Body of pancreas (tissue), 4 donors: ENCODE data around the gene CCDC195.

ENCODE experiments used
- POLR2A ChIP-seq, 3 donors: fragments of 450-650 bp; IDR thresholded peaks; one replicate each; pipeline ENCODE4 v1.6.1; 2016; ENCODE audit warnings: antibody characterized with exemption in 3 of 3, mild to moderate bottlenecking in 2 of 3
- TF ChIP-seq, protein P1 (sequence below), 7 experiments: fragments of 450-650 bp in 4 of 7; fragments of 200-600 bp in 3 of 7; sonication (generic) in 3 of 7; IDR thresholded peaks; one replicate each; pipeline ENCODE4 v1.5.1; 2016 to 2019; ENCODE audit warnings: antibody characterized with exemption in 7 of 7

DNA sequence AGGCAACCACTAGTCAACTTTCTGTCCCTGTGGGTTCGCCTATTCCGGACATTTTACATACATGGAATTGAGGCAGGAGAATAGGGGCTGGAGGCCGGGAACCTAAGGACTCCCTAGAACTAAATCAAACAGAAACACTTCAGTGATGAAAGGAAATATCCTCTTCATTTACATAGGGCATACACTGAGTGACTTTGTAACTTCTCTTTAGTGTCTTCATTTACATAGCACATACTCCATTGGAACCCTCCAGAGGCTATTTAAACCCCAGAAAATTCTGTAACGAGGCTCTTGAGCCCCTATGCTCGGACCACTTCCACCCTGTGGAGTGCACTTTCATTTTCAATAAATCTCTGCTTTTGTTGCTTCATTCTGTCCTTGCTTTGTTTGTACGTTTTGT, 56.5 kb downstream of the CCDC195 start:
- TF ChIP-seq, protein P1, sequence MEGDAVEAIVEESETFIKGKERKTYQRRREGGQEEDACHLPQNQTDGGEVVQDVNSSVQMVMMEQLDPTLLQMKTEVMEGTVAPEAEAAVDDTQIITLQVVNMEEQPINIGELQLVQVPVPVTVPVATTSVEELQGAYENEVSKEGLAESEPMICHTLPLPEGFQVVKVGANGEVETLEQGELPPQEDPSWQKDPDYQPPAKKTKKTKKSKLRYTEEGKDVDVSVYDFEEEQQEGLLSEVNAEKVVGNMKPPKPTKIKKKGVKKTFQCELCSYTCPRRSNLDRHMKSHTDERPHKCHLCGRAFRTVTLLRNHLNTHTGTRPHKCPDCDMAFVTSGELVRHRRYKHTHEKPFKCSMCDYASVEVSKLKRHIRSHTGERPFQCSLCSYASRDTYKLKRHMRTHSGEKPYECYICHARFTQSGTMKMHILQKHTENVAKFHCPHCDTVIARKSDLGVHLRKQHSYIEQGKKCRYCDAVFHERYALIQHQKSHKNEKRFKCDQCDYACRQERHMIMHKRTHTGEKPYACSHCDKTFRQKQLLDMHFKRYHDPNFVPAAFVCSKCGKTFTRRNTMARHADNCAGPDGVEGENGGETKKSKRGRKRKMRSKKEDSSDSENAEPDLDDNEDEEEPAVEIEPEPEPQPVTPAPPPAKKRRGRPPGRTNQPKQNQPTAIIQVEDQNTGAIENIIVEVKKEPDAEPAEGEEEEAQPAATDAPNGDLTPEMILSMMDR (IDR thresholded peaks at IDR 0.05) = no peak
- TF ChIP-seq POLR2A (IDR thresholded peaks at IDR 0.05) = no peak
